NCI-H2171 treated with DMSO at 0.1 percent for 48 hours (cell line): Measurements from ENCODE around the gene TTLL10.

Experiments
- DNase-seq: peaks from one replicate; lab custom pipeline; 2025; lab: John Stamatoyannopoulos, UW

Gene TTLL10

GRCh38 chr1:1171546-1172340 lies 1.9 kb upstream of the TTLL10 start:
- no peak for DNase-seq

DNA sequence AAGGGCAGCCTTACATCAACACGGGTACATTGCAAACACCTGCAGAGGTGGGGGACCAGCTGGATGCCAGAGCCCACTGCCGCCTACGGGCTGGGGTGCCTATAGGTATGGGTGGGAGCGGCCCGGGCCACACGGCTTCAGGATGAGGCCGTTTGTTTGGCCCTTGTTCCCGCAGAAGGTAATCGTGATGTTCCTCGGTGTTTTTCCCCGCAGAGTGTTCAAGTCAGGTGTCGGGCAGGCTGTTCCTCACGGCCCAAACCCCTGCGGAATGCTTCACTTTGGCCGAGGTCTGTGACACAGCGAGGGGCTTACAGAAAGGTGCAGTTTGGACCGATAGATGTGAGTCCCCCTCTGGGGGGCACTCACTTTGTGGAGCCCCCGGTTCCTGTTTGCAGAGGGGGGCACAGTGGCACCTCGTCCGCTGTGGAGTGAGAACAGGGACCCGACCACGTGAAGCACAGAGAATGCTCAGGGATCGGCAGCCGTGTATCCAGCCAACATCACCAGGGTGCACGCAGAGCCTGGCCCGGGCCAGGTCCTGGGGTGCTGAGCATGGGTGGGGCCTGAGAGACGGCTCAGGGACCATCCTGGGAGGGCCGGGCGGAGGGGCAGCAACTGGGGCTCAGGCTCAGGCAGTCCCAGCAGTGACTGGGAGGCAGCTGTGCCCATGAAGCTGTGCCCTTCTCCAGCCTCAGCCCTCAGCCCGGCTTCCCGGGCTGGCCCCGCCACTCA lies 453 bp upstream of the TTLL10 start:
- no peak for DNase-seq

- DNase-seq, result peak; percentile 67
These were observed 1.8 kb downstream of the TTLL10 start for GRCh38 chr1:1175221-1176062.

DNA sequence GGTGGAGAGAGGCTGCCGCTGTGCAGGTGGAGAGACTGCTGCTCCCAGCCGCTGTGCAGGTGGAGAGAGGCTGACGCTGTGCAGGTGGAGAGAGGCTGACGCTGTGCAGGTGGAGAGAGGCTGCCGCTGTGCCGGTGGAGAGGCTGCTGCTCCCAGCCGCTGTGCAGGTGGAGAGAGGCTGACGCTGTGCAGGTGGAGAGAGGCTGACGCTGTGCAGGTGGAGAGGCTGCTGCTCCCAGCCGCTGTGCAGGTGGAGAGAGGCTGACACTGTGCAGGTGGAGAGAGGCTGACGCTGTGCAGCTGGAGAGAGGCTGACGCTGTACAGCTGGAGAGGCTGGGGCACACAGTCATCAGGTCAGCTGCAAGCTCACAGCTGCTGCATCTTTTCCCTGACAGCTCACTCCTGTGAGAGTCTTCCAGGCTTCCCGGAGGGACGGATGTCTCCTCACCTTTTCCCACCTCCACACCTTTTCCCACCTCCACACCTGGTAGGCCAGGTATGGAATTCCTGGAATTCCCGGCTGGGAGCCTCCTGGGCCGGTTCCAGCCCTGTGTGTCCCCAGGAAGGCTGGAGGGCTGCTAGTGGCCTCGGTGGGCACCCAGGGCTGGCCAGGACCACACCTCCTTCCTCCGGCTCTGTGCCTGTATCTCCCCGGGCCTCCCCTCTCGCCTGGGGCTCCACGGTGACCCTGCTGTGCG lies 2.5 kb downstream of the TTLL10 start:
- peak; percentile 69 for DNase-seq

DNA sequence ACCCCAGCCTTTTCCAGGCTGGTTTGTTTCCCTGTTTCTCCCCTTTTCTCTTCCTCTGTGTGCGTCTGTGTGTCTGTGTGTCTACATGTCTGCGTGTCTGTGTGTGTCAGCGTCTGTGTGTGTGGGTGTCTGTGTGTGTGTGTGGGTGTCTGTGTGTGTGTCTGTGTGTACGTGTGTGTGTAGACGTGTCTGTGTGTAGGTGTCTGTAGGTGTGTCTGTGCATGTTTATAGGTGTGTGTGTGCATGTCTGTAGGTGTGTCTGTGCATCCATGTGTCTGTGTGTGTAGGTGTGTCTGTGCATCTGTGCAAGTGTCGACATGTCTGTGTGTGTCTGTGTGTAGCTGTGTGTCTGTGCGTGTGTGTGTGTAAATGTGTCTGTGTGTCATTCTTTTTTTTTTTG lies 3.3 kb downstream of the TTLL10 start:
- DNase-seq, result no peak

GRCh38 chr1:1177452-1178206 lies 3.9 kb downstream of the TTLL10 start:
- DNase-seq, result no peak

DNA sequence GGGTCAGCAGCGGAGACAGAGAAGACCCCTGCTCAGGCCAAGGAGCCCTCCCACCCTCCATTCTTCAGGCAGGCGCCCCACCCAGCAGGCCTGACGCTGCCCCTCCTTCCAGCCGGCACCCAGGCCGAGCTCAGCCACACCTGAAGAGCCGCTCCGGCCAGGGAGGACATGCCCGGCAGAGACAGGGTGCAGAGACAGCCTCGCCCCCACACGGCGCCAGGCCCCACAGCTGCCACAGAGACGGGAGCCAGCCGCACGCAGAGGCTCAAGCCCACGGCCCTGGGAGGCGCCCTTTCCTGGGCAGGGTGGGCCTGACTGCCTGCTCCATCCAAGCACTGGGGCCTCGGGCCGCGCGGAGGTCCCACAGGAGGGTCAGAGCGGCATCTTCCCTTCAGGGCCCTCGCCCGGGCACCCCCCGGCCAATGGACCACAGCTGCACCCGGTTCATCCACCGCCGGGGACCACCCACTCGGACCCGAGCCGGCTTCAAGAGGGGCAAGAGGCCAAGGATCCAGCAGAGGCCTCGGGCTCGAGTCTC lies 5.2 kb downstream of the TTLL10 start:
- no peak for DNase-seq

DNA sequence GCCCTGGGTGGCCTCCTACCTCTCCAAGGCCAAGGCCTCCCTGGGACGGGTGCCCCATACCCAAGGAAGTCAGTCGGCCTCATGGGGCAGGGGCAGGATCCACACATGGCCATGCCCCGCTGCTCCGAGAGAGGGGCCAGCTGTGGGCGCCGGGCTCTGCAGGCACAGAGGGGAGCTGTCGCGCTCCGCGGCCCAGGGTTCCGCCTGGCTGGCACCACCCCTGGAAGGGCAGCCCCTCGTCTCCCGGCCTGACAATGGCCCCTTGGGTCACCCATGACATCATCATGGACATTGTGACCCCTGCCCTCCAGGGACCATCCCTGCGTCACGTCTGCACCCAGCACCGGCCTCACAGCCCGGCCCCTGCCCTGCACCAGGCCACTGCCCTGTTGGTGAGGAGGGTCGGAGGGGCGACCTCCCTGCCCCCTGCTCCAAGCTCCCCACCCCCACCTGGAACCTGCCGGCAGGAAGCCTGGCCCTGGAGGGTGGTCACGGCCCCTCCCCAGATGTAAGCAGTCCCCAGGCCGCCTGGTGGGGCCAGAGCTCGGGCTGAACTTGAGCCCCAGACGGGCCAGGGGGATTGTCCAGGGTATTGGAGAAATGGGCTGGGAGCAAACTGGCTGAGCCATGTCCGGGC lies 5.8 kb downstream of the TTLL10 start:
- no peak for DNase-seq

- DNase-seq, result no peak
These were observed 6.5 kb downstream of the TTLL10 start for GRCh38 chr1:1179983-1180861.

- DNase-seq, result no peak
These were observed 7.7 kb downstream of the TTLL10 start for GRCh38 chr1:1181129-1181937.

DNA sequence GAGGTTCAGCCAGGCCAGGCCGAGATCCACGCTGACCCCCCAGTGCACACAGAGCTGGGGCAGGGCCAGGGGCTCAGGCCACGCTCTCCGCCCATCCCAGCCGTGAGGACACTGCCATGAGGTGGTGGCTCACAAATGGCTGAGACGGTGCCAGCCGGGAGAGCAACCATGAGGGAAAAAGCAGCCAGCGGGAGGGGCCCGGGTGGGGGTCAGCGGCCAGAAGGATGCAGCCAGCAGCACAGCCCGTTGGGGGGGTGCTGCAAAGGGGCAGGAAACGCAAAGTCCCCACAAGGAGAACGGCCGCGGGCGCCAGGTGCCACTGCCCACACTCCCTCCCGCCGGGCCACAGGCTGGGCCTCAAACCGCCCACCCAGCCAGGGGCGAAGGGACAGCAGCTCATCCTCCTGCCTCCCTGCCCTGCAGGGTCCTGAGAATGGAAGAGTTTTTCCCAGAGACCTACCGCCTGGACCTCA lies 8.3 kb downstream of the TTLL10 start:
- no peak for DNase-seq

- DNase-seq, result no peak
These were observed 9.0 kb downstream of the TTLL10 start for GRCh38 chr1:1182491-1183220.

DNA sequence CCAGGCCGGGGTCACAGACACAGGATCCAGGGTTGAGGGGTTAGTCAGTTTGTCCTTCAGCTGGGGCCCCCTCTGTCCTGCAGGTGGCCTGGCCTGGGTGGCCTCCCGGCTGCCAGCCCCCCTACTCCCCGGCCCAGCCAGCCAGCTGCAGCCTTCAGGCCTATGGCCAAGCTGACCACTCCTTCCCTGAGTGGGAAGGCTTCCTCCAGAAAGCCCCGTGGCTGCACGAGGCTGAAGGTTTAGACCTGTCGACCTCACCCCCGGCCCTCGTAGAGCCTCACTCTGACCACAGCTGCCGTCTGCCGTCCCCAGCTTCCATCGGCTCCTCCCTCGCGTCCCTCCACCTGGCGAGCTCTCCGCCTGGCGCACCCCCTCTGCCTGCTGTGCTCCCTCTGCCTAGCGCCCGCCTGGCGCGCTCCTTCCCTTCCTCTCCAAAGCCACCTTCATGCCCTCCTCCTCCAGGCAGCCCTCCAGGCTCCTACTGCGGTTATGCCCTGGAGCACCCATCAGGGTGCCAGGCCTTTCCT lies 9.6 kb downstream of the TTLL10 start:
- DNase-seq, result no peak

GRCh38 chr1:1183833-1184775 lies 10.4 kb downstream of the TTLL10 start:
- DNase-seq, result no peak

- no peak for DNase-seq
These were observed 11.6 kb downstream of the TTLL10 start for GRCh38 chr1:1185101-1185765.

- DNase-seq, result no peak
These were observed 14.3 kb downstream of the TTLL10 start for GRCh38 chr1:1187938-1188337.
